ENCODE results near the gene FBXW11.
"Not testable (repeated sequence)": the region's sequence is repeated elsewhere in the genome, so short reads cannot be mapped to it uniquely, and the experiment has no call there.

Gene FBXW11

GRCh38 chr5:171906703-171907590, 99.5 kb downstream of the FBXW11 start:
- DNase-seq = no peak

DNA sequence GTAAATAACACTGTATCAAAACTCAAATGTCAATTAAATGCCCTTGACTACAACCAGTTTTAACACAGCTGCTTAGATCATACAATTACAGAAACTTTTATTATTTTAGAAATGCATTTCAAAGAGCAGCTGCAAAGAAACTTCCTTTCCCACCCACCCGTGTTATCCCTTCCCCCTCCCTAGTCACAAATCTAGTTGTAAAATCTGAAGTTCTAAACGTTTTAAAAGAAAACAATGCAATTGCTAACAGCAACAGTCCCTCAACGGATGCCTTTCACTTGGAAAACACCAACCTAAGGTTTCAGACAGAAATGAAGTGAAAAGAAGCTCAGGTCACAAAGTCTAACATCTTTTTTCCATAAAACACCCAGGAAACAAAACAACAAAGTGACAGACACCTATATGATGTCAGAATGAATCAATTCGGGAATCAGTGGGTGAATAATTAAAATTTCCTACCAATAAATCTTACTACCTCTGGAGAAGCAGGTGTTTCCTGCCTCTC, 100.3 kb downstream of the FBXW11 start:
- no peak for DNase-seq

GRCh38 chr5:171904886-171905285, 101.6 kb downstream of the FBXW11 start:
- no peak for DNase-seq

DNA sequence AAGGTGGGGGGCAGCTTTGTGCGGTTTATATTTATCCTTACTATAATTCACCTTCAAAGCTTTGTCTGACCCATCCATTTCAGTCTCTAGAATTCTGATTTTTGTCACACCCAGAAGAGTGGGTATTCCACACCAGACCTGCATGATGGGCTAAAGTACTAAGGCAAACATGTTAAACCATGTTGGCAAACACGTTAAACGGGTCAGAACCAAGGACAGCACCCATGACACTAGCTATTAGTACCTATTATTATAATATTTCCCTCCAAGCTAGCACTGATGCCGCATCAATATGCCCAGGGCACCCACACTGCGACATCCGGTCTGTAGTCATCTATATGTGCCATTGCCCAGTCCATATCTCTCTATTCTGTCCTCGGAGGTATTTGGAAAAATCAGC, 104.7 kb downstream of the FBXW11 start:
- no peak for DNase-seq

- no peak for DNase-seq
These were observed 106.6 kb downstream of the FBXW11 start for GRCh38 chr5:171899792-171900191.

- DNase-seq = no peak
These were observed 107.6 kb downstream of the FBXW11 start for GRCh38 chr5:171898879-171899278.

GRCh38 chr5:171898386-171898785, 108.1 kb downstream of the FBXW11 start:
- no peak for DNase-seq

DNA sequence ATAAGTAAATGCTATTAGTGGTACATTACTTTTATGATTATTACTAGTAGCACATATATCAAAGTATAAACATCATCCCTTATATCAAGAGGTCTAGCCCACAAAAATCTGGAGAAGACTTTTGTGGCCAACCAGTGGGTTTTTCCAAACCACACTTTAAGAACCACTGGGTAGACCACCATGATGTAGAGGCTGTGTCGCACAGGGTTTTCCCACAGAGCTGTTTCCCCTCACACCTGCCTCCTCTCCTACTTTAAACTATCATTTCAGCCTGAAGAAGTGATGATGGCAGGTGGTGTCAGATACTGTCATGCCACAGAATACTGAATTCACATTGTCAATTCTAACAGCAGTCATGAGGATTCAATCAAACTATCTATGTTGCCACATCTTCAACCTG, 109.2 kb downstream of the FBXW11 start:
- DNase-seq = no peak

- DNase-seq = no peak
These were observed 111.4 kb downstream of the FBXW11 start for GRCh38 chr5:171895081-171895480.

DNA sequence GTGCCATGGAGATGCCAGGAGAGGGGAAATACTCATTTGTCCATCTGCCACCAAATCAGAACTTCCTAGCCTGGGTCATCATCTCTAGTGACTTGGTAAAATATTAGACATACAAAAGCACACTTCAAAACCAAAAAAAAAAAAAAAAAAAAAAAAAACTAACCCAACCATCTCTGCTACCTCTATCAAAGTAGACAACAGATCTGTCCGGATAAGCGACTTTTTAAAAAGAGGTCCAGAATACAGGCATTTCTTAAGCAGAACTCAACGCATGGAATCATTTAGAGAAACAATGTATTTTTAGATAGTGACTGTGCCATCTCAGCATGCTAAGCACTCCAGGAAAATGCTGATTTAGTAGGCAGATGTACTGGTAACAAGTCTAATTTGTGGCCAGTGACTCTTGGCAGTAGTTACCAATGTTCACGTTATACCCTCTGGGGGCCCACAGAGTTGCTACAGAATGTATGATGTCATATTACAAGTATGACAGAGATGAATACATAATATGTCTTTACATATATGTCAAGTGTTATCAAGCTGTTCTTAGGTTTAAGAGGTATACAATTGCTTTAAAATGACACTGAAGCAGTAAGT, 113.0 kb downstream of the FBXW11 start:
- DNase-seq = no peak

DNA sequence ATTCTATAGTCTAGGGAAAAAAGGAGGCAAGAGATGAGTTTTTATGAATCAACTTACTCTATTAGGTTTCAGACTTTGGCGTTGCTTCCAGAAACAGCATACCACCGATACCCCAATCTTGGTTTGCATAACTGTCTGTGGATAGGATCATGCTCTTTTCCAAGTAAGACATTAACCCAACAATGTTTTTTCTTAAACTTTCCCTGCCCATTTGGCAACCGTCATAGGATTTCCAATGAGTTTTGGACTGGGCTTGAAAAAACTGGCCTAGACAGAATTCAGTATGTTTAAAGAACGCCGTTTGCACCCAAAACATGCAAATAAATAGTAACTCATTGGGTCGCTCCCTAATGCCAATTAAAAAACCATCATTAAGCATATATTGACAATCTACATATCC, 114.8 kb downstream of the FBXW11 start:
- DNase-seq = no peak

- no peak for DNase-seq
These were observed 115.3 kb downstream of the FBXW11 start for GRCh38 chr5:171891150-171891549.

- DNase-seq = no peak
These were observed 118.4 kb downstream of the FBXW11 start for GRCh38 chr5:171888051-171888481.

GRCh38 chr5:171886037-171886436, 120.4 kb downstream of the FBXW11 start:
- not testable (repeated sequence) for DNase-seq

DNA sequence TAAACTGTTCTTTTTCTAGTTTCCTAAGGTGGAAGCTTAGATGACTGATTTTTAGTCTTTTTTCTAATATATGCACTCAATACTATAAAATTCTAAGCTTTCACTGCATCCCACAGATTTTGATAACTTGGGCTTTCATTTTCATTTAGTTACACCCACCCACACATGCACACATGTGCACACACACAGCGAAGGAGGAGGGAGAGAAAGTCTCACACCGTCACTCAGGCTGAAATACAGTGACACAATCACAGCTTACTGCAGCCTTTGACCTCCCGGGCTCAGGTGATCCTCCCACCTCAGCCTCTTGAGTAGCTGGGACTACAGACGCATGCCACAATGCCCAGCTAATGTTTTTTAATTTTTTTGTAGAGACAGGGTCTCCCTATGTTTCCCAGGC, 124.3 kb downstream of the FBXW11 start:
- peak; percentile 25 for DNase-seq

GRCh38 chr5:171874234-171874633, 132.2 kb downstream of the FBXW11 start:
- DNase-seq = no peak

DNA sequence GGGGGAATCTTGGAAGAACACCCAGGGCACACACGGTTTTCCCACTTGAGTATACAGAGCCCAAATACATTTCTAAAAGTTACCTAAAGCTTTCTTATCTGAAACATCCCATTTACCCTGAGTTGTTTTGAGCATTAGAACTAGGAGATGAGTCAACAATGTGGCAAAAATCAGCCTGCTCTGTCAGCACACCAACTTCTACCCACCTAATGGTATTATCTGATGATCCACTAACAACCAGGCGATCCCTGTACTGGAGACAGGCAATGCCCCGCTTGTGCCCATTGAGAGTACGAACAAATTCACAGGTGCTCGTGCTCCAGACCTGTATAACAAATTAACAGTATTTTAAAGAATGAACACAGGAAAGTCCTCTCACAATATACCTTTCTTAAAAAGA, 133.8 kb downstream of the FBXW11 start:
- DNase-seq = no peak

GRCh38 chr5:171871711-171872110, 134.7 kb downstream of the FBXW11 start:
- no peak for DNase-seq

- DNase-seq = no peak
These were observed 136.5 kb downstream of the FBXW11 start for GRCh38 chr5:171869956-171870355.

GRCh38 chr5:171868236-171868635, 138.2 kb downstream of the FBXW11 start:
- no peak for DNase-seq

GRCh38 chr5:171867786-171868185, 138.7 kb downstream of the FBXW11 start:
- no peak for DNase-seq

- no peak for DNase-seq
These were observed 141.0 kb downstream of the FBXW11 start for GRCh38 chr5:171865471-171865870.

DNA sequence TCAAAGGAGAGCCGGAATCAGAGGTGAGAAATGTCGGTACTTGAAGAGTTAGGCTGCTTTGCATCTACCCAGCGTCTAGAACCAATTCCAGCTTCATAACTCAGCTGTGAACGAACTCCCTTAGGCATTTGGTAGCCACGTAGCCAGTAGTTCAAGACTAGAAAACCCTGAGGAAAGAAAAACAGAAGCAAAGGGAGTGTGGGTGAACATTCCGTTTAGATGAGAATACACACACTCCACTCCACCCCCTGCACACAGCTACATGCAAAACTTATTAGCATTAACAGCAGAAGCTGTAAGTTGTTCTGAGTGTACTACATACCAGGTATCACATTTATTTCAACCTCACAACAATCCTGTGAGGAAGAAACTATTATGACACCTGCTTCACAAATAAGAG, 142.5 kb downstream of the FBXW11 start:
- no peak for DNase-seq

GRCh38 chr5:171862624-171863023, 143.8 kb downstream of the FBXW11 start:
- DNase-seq = no peak

Measured in stimulated activated naive CD4-positive, alpha-beta T cell treated with Interleukin-2 at 50 U/mL for 16 hours (primary cell).